Natural killer cell (primary cell): Measurements from ENCODE around the gene RAD9A. TPM values are rescaled to one million over a fixed set of nuclear protein-coding genes. Genes with fewer than 3 reads are reported as not detected.

Source experiments
- ATAC-seq, 3 donors: fragments of 150-1000 bp in 2 of 3; fragments of 200-7000 bp in 1 of 3; cut with Tn5 transposase; 1 replicate in 1 of 3; 2 replicates in 2 of 3; pipeline ENCODE4 v1.10.0; 2021; ENCODE audit warnings: mild to moderate bottlenecking in 2 of 3, moderate library complexity in 2 of 3
- DNase-seq, 2 donors: peaks; one replicate each; pipeline versions ENCODE4 v3.0.0 to v3.0.0-alpha.2; 2013 to 2021; ENCODE audit warnings: mixed read lengths in 1 of 2
- H3K27ac ChIP-seq: one replicate; pipeline ENCODE4 v1.5.1; 2013; ENCODE audit warnings: mild to moderate bottlenecking, low read length
- H3K27me3 ChIP-seq: one replicate; pipeline ENCODE4 v1.6.1; 2013; ENCODE audit warnings: low read length; ENCODE audit not compliant: control insufficient read depth, insufficient read depth
- H3K36me3 ChIP-seq: one replicate; pipeline ENCODE4 v1.6.1; 2013; ENCODE audit warnings: low read length; ENCODE audit not compliant: control insufficient read depth, insufficient read depth
- H3K4me1 ChIP-seq: one replicate; pipeline ENCODE4 v1.6.1; 2013; ENCODE audit warnings: low read length; ENCODE audit not compliant: control insufficient read depth, insufficient read depth
- H3K4me3 ChIP-seq: one replicate; pipeline ENCODE4 v1.5.1; 2013; ENCODE audit warnings: low read length
- H3K9me3 ChIP-seq: one replicate; pipeline ENCODE4 v1.6.1; 2013; ENCODE audit warnings: low read length; ENCODE audit not compliant: control insufficient read depth, insufficient read depth
- H3K27ac Mint-ChIP-seq, 2 donors: one replicate each; pipeline ENCODE4 v1.8.0; 2022; ENCODE audit warnings: mild to moderate bottlenecking in 2 of 2, mixed read lengths in 2 of 2, moderate library complexity in 1 of 2
- H3K27me3 Mint-ChIP-seq, 2 donors: one replicate each; pipeline ENCODE4 v1.8.0; 2022; ENCODE audit warnings: low read depth in 2 of 2, mixed read lengths in 2 of 2
- H3K36me3 Mint-ChIP-seq: one replicate; pipeline ENCODE4 v1.8.0; 2022; ENCODE audit warnings: mixed read lengths
- H3K4me1 Mint-ChIP-seq, 2 donors: one replicate each; pipeline ENCODE4 v1.8.0; 2022; ENCODE audit warnings: mixed read lengths in 2 of 2
- H3K4me3 Mint-ChIP-seq: one replicate; pipeline ENCODE4 v1.8.0; 2022; ENCODE audit warnings: mild to moderate bottlenecking, moderate library complexity, mixed read lengths
- H3K9me3 Mint-ChIP-seq, 2 donors: one replicate each; pipeline ENCODE4 v1.8.0; 2022; ENCODE audit warnings: mixed read lengths in 2 of 2
- CTCF ChIP-seq: fragments of 200-600 bp; IDR thresholded peaks from one replicate; pipeline ENCODE4 v1.8.0; 2022; ENCODE audit warnings: antibody characterized with exemption
- WGBS: methylation state at CpG from one replicate; pipeline ENCODE4 v1.1.7; 2013; ENCODE audit warnings: missing lambda C conversion rate; ENCODE audit not compliant: insufficient coverage; 5-methylcytosine and 5-hydroxymethylcytosine counted together
- intact Hi-C: fragments of 100-400 bp; cut with micrococcal nuclease; formaldehyde crosslinking; loops from one replicate; pipeline ENCODE4 v1.14.2; 2022
- total RNA-seq, 4 donors: library from RNA; stranded (reverse); fragments of 120-200 nt in 1 of 4; gene quantifications; one replicate each; pipeline versions ENCODE4 v1.2.3 to v1.2.4, GENCODE V29; 2013 to 2022

Gene RAD9A
- total RNA-seq, 3 donors from 2014 or later (not counting 1 experiment from before 2014, with no cell fraction given), result 30.2 to 47.1 (median 37.3) TPM

GRCh38 chr11:67438158-67438902 lies 46.5 kb downstream of the RAD9A start:
- TF ChIP-seq CTCF, result no peak
- H3K36me3 Mint-ChIP-seq, result no peaks in the 10 kb centered on the region
- peak; percentile 55 to 84 for DNase-seq
- Histone ChIP-seq H3K27ac (peak overlapping the region; percentile 75), H3K4me3 (peak overlapping the region; percentile 81), H3K9me3 (no peaks in the 10 kb centered on the region), H3K4me1 (peaks cover 87% of the 10 kb centered on the region), H3K36me3 (peaks cover 18% of the 10 kb centered on the region), H3K27me3 (no peaks in the 10 kb centered on the region)
- 46% methylated on average over 36 of the region's 41 CpGs for WGBS
- peak; percentile 43 to 61 (median 48) for ATAC-seq
- H3K4me3 Mint-ChIP-seq, result peak overlapping the region; percentile 95
- H3K9me3 Mint-ChIP-seq, result no peaks in the 10 kb centered on the region
- peak overlapping the region; percentile 88 to 91 for H3K27ac Mint-ChIP-seq
- H3K4me1 Mint-ChIP-seq, result peaks cover 59 to 84% of the 10 kb centered on the region in 2 donors
- no peaks in the 10 kb centered on the region for H3K27me3 Mint-ChIP-seq
- intact Hi-C loops, result no loop called here

- Histone ChIP-seq H3K9me3 (no peaks in the 10 kb centered on the region), H3K4me3 (no peak overlapping the region), H3K36me3 (peaks cover 13% of the 10 kb centered on the region), H3K4me1 (peaks cover 85% of the 10 kb centered on the region), H3K27me3 (no peaks in the 10 kb centered on the region), H3K27ac (peak overlapping the region; percentile 75)
- TF ChIP-seq CTCF, result no peak
- H3K4me1 Mint-ChIP-seq, result peaks cover 53 to 82% of the 10 kb centered on the region in 2 donors
- H3K4me3 Mint-ChIP-seq, result peak overlapping the region; percentile 95
- H3K27me3 Mint-ChIP-seq, result no peaks in the 10 kb centered on the region
- H3K9me3 Mint-ChIP-seq, result no peaks in the 10 kb centered on the region
- H3K27ac Mint-ChIP-seq, result peak overlapping the region; percentile 88 to 91
- WGBS, result 55% methylated on average over 31 of the region's 31 CpGs
- peak in 1 of 2 donors; percentile 62 for DNase-seq
- no peaks in the 10 kb centered on the region for H3K36me3 Mint-ChIP-seq
- intact Hi-C loops, result no loop called here
- no peak for ATAC-seq
These were observed 47.8 kb downstream of the RAD9A start for GRCh38 chr11:67439321-67440228.

GRCh38 chr11:67440229-67441097 lies 48.7 kb downstream of the RAD9A start:
- peak in 1 of 2 donors; percentile 65 for DNase-seq
- Mint-ChIP-seq H3K36me3 (no peaks in the 10 kb centered on the region), H3K4me1 (peaks cover 58 to 85% of the 10 kb centered on the region in 2 donors), H3K9me3 (no peaks in the 10 kb centered on the region), H3K4me3 (peak overlapping the region; percentile 95), H3K27me3 (no peaks in the 10 kb centered on the region), H3K27ac (peak overlapping the region; percentile 88 to 91)
- Histone ChIP-seq H3K4me3 (no peak overlapping the region), H3K27ac (peak overlapping the region; percentile 75), H3K4me1 (peaks cover 85% of the 10 kb centered on the region), H3K36me3 (peaks cover 4% of the 10 kb centered on the region), H3K9me3 (no peaks in the 10 kb centered on the region), H3K27me3 (no peaks in the 10 kb centered on the region)
- intact Hi-C loops, result no loop called here
- no peak for TF ChIP-seq CTCF
- WGBS, result 52% methylated on average over 17 of the region's 17 CpGs
- no peak for ATAC-seq
